ENCODE data around the gene SPSB3. TPM values are rescaled to one million over a fixed set of nuclear protein-coding genes. Genes with fewer than 3 reads are reported as not detected.

Gene SPSB3
- total and polyA plus RNA-seq, 2 experiments from 2014 or later = 96.4 to 101 TPM

DNA sequence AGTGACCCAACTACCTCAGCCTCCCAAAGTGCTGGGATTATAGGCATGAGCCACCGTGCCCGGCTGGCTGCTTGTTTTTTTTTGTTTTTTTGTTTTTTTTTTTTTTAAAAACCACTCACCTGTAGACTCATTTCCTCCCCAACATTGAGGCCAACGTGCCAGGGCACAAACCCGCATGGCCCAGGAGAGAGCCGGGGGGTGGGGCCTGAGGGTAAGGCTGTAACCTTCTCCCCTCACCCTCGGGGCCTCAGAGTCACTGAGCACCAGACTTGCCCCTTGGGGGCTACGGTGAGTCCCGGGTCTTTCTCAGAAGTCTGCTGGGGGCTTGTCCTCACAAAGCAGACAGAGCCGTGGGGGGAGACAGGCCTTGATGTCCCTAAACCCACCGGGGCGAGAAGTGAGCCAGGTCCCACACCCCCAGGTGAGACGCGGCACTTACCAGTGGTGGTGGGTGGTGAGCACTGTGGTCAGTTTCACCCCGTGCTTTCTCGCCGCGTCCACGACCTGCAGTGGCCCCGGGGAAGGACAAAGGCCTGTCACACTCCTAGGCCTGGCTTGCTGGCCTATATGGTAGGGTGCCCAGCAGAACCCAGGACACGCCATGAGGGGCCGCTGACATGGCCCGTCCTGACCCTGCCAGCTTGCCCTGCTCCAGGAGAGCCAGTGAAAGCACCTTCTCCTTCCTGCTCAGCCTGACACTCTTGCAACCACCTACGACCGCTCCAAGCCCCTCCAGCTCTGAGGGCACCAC, 39.7 kb upstream of the SPSB3 start:
- H3K27me3 ChIP-seq = no peaks in the 10 kb centered on the region
- H3K9me3 ChIP-seq (ENCODE audit: low read depth) = no peaks in the 10 kb centered on the region
- H3K4me1 ChIP-seq (ENCODE audit: low read depth) = peaks cover 3% of the 10 kb centered on the region
- no peak overlapping the region for H3K4me3 ChIP-seq
- no peak overlapping the region for H3K27ac ChIP-seq
- H3K36me3 ChIP-seq = peaks cover 9% of the 10 kb centered on the region
- DNase-seq (ENCODE audit: low read depth in 1 of 2, low spot score in 1 of 2) = no peak
- TF ChIP-seq, protein P1, sequence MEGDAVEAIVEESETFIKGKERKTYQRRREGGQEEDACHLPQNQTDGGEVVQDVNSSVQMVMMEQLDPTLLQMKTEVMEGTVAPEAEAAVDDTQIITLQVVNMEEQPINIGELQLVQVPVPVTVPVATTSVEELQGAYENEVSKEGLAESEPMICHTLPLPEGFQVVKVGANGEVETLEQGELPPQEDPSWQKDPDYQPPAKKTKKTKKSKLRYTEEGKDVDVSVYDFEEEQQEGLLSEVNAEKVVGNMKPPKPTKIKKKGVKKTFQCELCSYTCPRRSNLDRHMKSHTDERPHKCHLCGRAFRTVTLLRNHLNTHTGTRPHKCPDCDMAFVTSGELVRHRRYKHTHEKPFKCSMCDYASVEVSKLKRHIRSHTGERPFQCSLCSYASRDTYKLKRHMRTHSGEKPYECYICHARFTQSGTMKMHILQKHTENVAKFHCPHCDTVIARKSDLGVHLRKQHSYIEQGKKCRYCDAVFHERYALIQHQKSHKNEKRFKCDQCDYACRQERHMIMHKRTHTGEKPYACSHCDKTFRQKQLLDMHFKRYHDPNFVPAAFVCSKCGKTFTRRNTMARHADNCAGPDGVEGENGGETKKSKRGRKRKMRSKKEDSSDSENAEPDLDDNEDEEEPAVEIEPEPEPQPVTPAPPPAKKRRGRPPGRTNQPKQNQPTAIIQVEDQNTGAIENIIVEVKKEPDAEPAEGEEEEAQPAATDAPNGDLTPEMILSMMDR (IDR thresholded peaks at IDR 0.05; ENCODE audit: low read depth, low read length) = no peak

DNA sequence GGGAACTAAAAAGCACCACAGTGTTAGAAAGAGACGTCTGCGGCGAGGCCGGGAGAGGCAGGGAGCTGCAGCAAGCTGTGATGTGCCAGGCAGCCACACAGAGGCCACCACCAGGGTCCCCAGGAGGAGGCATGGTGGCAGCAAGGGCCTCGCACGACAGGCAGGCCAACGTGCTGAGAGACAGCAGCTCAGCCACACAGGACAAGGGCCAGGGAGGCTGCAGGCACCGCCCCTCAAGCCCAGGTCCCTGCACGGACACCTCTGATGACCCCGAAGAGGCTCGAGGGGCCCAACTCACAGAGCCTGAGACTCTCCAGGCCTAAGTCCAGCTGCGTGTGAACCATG, 38.5 kb upstream of the SPSB3 start:
- peaks cover 17% of the 10 kb centered on the region for H3K36me3 ChIP-seq
- H3K4me3 ChIP-seq = no peak overlapping the region
- H3K27me3 ChIP-seq = no peaks in the 10 kb centered on the region
- TF ChIP-seq, protein P1 (IDR thresholded peaks at IDR 0.05; ENCODE audit: low read depth, low read length) = no peak
- no peak overlapping the region for H3K27ac ChIP-seq
- no peak for DNase-seq (ENCODE audit: low read depth in 1 of 2, low spot score in 1 of 2)
- H3K4me1 ChIP-seq (ENCODE audit: low read depth) = peaks cover 3% of the 10 kb centered on the region
- H3K9me3 ChIP-seq (ENCODE audit: low read depth) = no peaks in the 10 kb centered on the region

DNA sequence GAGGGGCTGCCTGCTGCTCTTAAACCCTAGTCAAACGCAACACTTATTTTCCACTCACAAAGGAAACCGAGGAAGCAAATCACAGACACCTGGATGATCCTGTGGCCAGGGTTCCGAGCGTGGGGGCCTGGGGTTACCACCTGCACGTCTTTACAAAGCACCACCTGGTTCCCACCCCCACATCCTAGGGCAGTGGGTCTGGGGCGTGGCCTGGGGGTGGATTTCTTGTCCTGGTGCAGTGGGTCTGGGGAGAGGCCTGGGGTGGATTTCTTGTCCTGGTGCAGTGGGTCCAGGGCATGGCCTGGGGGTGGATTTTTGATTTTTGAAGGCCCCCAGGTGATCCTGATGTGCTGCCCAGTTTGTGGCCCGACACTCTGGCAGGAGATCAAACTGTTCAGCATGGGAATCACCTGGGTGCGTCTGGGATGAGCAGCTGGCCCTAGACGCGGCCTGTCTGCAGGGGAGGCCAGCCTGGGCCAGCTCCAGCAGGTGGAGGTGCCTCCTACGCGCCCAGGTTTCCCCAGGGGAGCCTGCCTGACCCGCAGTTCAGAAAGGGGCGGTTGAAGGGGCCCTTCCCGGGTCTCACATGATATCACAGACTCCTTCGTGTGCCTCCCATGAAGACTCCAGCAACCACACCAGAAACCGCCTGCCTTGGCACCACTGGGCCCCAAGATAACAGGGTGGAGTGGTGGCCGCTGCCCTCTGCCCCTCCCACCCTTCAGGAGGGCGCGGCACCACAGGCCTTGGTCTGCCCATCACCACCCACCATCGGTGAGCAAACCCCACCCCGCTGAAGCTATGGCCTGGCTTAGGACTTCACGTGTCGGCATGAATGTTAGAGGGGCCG, 38.0 kb upstream of the SPSB3 start:
- Histone ChIP-seq H3K4me1 (ENCODE audit: low read depth) (no peaks in the 10 kb centered on the region), H3K9me3 (ENCODE audit: low read depth) (no peaks in the 10 kb centered on the region), H3K4me3 (no peak overlapping the region), H3K27ac (no peak overlapping the region), H3K36me3 (peaks cover 20% of the 10 kb centered on the region), H3K27me3 (no peaks in the 10 kb centered on the region)
- no peak for DNase-seq (ENCODE audit: low read depth in 1 of 2, low spot score in 1 of 2)
- TF ChIP-seq, protein P1 (IDR thresholded peaks at IDR 0.05; ENCODE audit: low read depth, low read length) = no peak

DNA sequence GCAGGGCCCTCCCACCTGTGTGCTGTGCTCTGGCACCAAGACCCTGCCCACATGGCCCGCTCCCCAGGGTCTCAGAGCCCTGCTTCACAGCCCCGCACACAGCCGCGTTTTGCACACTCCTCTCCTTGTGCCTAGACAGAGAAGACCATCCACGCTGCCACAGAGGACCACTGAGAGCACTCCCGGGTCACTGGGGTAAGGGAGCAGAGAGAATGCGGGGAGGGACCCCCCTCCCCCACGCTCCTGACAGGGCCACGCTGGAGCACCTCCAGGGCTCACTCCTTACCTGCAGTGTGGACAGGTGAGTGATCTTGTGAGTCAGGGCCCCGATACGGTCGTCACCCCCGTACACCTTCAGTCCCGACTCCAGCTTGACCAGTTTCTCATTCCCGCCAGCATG, 37.2 kb upstream of the SPSB3 start:
- Histone ChIP-seq H3K36me3 (peaks cover 22% of the 10 kb centered on the region), H3K27ac (no peak overlapping the region), H3K9me3 (ENCODE audit: low read depth) (no peaks in the 10 kb centered on the region), H3K4me3 (no peak overlapping the region), H3K4me1 (ENCODE audit: low read depth) (no peaks in the 10 kb centered on the region), H3K27me3 (no peaks in the 10 kb centered on the region)
- no peak for DNase-seq (ENCODE audit: low read depth in 1 of 2, low spot score in 1 of 2)
- TF ChIP-seq, protein P1 (IDR thresholded peaks at IDR 0.05; ENCODE audit: low read depth, low read length) = no peak

DNA sequence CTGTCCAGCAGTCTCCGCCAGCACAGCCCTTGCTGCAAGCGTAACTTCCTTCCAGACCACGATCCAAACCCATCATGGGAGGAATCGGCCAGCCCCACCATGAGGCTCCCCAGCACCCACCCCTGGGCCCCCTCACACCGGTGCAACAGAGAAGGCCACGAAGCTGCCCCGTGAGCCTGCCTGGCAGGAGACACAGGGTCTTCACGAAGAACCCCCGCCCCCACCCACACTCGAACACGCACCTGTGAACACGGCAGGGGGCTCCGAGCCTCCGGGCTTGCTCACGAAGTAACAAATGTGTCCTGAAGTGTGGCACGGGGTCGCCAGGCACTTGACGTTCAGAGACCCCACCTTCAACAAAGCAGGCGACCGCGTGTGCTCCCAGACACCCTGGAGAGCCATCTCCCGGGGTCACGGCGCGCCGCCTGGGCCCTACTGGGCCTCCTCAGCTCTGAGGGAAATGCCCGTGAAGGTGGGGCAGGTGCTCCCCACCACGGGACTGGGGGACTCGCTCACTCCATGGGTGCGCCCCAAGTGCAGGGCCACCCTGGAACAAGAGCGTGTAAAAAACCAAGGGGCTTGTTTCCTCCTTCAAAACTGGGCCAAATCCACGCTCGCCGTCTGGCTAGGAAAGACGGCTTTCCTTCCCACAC, 36.6 kb upstream of the SPSB3 start:
- H3K9me3 ChIP-seq (ENCODE audit: low read depth) = no peaks in the 10 kb centered on the region
- H3K4me1 ChIP-seq (ENCODE audit: low read depth) = no peaks in the 10 kb centered on the region
- DNase-seq (ENCODE audit: low read depth in 1 of 2, low spot score in 1 of 2) = no peak
- no peak overlapping the region for H3K4me3 ChIP-seq
- TF ChIP-seq, protein P1 (IDR thresholded peaks at IDR 0.05; ENCODE audit: low read depth, low read length) = no peak
- H3K27ac ChIP-seq = no peak overlapping the region
- no peaks in the 10 kb centered on the region for H3K27me3 ChIP-seq
- peaks cover 22% of the 10 kb centered on the region for H3K36me3 ChIP-seq
